HepG2 (cell line): ENCODE results near the gene TMEM80. TPM values are rescaled to one million over a fixed set of nuclear protein-coding genes. Genes with fewer than 3 reads are reported as not detected.

Experiments used
- HNRNPL ChIP-seq: fragments of 200-400 bp; formaldehyde crosslinking; IDR thresholded peaks from 2 replicates; pipeline ENCODE4 v1.6.1; 2017; ENCODE audit warnings: mild to moderate bottlenecking, low read depth, low read length
- MAZ ChIP-seq, 2 experiments: sonication (generic) in 1 of 2; formaldehyde crosslinking in 1 of 2; IDR thresholded peaks; 2 replicates each; pipeline versions ENCODE4 v1.5.0 to v1.6.1; 2012 to 2020; ENCODE audit warnings: low read depth in 2 of 2, mild to moderate bottlenecking in 2 of 2, borderline replicate concordance in 1 of 2, improper control_type of control experiment in 1 of 2, low read length in 1 of 2, missing genetic modification reagents in 1 of 2, moderate library complexity in 1 of 2
- MEIS2 ChIP-seq: sonication (generic); formaldehyde crosslinking; IDR thresholded peaks from 2 replicates; pipeline ENCODE4 v1.9.0; 2021; ENCODE audit warnings: mild to moderate bottlenecking, missing genetic modification reagents
- MIER2 ChIP-seq: IDR thresholded peaks from 2 replicates; pipeline ENCODE4 v1.6.1; 2016; ENCODE audit warnings: missing biosample characterization, missing genetic modification reagents
- PBX3 ChIP-seq: sonication (generic); formaldehyde crosslinking; IDR thresholded peaks from 2 replicates; pipeline ENCODE4 v1.8.1; 2023; ENCODE audit warnings: missing genetic modification reagents, inconsistent platforms, borderline replicate concordance
- PHB2 ChIP-seq: fragments of 450-650 bp; IDR thresholded peaks from 2 replicates; pipeline ENCODE4 v1.6.1; 2018; ENCODE audit not compliant: partially characterized antibody
- POGK ChIP-seq: sonication (generic); formaldehyde crosslinking; conservative IDR thresholded peaks from 2 replicates; pipeline ENCODE4 v1.8.0; 2022; ENCODE audit warnings: mild to moderate bottlenecking, moderate library complexity, missing genetic modification reagents
- SAP130 ChIP-seq: IDR thresholded peaks from 2 replicates; pipeline ENCODE4 v1.6.1; 2016; ENCODE audit warnings: low read depth
- ZBTB21 ChIP-seq: sonication (generic); formaldehyde crosslinking; IDR thresholded peaks from 2 replicates; pipeline ENCODE4 v1.4.0; 2020; ENCODE audit warnings: missing genetic modification reagents
- ZC3H13 ChIP-seq: sonication (generic); formaldehyde crosslinking; IDR thresholded peaks from 2 replicates; pipeline ENCODE4 v1.8.1; 2023; ENCODE audit warnings: mild to moderate bottlenecking, missing genetic modification reagents, moderate library complexity
- ZFAT ChIP-seq: sonication (generic); formaldehyde crosslinking; conservative IDR thresholded peaks from 2 replicates; pipeline ENCODE4 v1.8.1; 2023; ENCODE audit warnings: missing genetic modification reagents, inconsistent platforms
- ZNF274 ChIP-seq: sonication (generic); formaldehyde crosslinking; IDR thresholded peaks from 2 replicates; pipeline ENCODE4 v1.5.1; 2020; ENCODE audit warnings: mild to moderate bottlenecking, missing genetic modification reagents
- ZNF646 ChIP-seq: sonication (generic); formaldehyde crosslinking; IDR thresholded peaks from 2 replicates; pipeline ENCODE4 v1.9.0; 2021; ENCODE audit warnings: mild to moderate bottlenecking, missing genetic modification reagents
- ZNF687 ChIP-seq: sonication (generic); formaldehyde crosslinking; IDR thresholded peaks from 2 replicates; pipeline ENCODE4 v1.5.1; 2020; ENCODE audit warnings: mild to moderate bottlenecking, missing genetic modification reagents, moderate library complexity
- ZNF773 ChIP-seq: sonication (generic); formaldehyde crosslinking; IDR thresholded peaks from 2 replicates; pipeline ENCODE4 v1.4.0; 2020; ENCODE audit warnings: missing genetic modification reagents, borderline replicate concordance
- polyA plus RNA-seq, 8 experiments: library from polyadenylated mRNA; depleted of rRNA in 3 of 8; stranded (reverse) in 7 of 8; unstranded in 1 of 8; fragments of >200 nt; fragmentation: Illumina TruSeq in 4 of 8; extraction: Trizol in 4 of 8; gene quantifications; 2 replicates each; pipeline versions ENCODE4 v1.2.1 to v1.2.3, GENCODE V29; 2011 to 2016; ENCODE audit warnings: low read depth in 4 of 8, missing spikeins in 1 of 8, mixed read lengths in 1 of 8; ENCODE audit not compliant: insufficient read depth in 1 of 8
- total RNA-seq, 5 experiments: library from RNA; depleted of rRNA; stranded (reverse); fragments of >200 nt; fragmentation: Illumina TruSeq; extraction: Trizol; gene quantifications; 2 replicates each; pipeline ENCODE4 v1.2.3, GENCODE V29; 2016; ENCODE audit warnings: low read depth in 1 of 5

The TMEM80 gene
- total and polyA plus RNA-seq, 2 of the 13 experiments (the other 11 are each of a cell fraction or from before 2014, with no cell fraction given): 5.6 to 17.1 TPM

GRCh38 chr11:748007-748359, 52.4 kb downstream of the TMEM80 start (continued):
- TF ChIP-seq PBX3 (CRISPR knock-in tag) (no peak), ZNF687 (CRISPR knock-in tag) (0 out of 2 replicates have a peak, but pooled peaks have one; percentile 43), ZC3H13 (CRISPR knock-in tag) (no peak), ZNF646 (CRISPR knock-in tag) (no peak), HNRNPL (peak; percentile 92; the same call in 1 of the 2 replicates), ZBTB21 (CRISPR knock-in tag) (no peak), ZNF274 (CRISPR knock-in tag) (0 out of 2 replicates have a peak, but pooled peaks have one; percentile 16), MAZ (IDR thresholded peaks at IDR 0.05; ENCODE audit: borderline replicate concordance, low read depth, low read length) (no peak), MAZ (CRISPR knock-in tag; IDR thresholded peaks at IDR 0.05; ENCODE audit: low read depth) (no peak), ZNF773 (CRISPR knock-in tag) (0 out of 2 replicates have a peak, but pooled peaks have one; percentile 35), SAP130 (CRISPR knock-in tag) (no peak), POGK (CRISPR knock-in tag) (no peak), MEIS2 (CRISPR knock-in tag) (0 out of 2 replicates have a peak, but pooled peaks have one; percentile 19), PHB2 (no peak), MIER2 (no peak), ZFAT (no peak)
